SK-N-MC (cell line): ENCODE measurements around the gene AP3B1.
"Not testable (repeated sequence)": the region's sequence is repeated elsewhere in the genome, so short reads cannot be mapped to it uniquely, and the experiment has no call there.

Experiments used
- EZH2 ChIP-seq: fragments of 200-600 bp; sonication (generic); IDR thresholded peaks from one replicate; pipeline ENCODE4 v1.6.1; 2017; ENCODE audit warnings: antibody characterized with exemption
- FOXP2 ChIP-seq: optimal IDR thresholded peaks from 2 replicates; pipeline ENCODE3; 2011; ENCODE audit warnings: mild to moderate bottlenecking, moderate library complexity; ENCODE audit not compliant: insufficient read depth; ENCODE audit errors: extremely low read length, control extremely low read depth
- POLR2AphosphoS5 ChIP-seq: IDR thresholded peaks from 2 replicates; pipeline ENCODE4 v1.6.1; 2012; ENCODE audit warnings: mild to moderate bottlenecking, low read depth, low read length, borderline replicate concordance

- not testable (repeated sequence) for TF ChIP-seq POLR2AphosphoS5, EZH2, FOXP2
These were observed 226.9 kb downstream of the AP3B1 start for GRCh38 chr5:78067581-78067980.
